ENCODE results near the gene CPSF4L. TPM values are rescaled to one million over a fixed set of nuclear protein-coding genes. Genes with fewer than 3 reads are reported as not detected.

The CPSF4L gene
- total RNA-seq, 1 donor from 2014 or later: not detected

DNA sequence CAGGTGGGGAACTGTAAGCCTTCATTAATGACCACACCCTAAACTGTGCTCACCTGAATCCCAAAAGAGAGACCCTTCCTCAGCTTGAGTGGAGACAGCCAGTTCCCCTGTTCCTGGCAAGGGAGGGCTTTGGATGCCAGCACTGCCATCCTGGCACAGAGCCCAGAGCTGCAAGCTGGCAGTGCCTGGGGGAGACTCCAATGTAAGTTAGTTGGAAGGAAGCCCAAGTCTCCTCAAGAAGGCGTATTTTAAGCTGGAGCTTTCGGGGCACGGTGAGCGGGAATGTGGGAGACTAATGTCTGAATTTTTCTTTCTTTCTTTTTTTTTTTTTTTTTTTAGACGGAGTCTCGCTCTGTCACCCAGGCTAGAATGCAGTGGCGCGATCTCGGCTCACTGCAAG lies 45.5 kb upstream of the CPSF4L start:
- H3K4me1 Mint-ChIP-seq (ENCODE audit: unreplicated experiment): peaks cover 34% of the 10 kb centered on the region
- TF ChIP-seq, protein P1, sequence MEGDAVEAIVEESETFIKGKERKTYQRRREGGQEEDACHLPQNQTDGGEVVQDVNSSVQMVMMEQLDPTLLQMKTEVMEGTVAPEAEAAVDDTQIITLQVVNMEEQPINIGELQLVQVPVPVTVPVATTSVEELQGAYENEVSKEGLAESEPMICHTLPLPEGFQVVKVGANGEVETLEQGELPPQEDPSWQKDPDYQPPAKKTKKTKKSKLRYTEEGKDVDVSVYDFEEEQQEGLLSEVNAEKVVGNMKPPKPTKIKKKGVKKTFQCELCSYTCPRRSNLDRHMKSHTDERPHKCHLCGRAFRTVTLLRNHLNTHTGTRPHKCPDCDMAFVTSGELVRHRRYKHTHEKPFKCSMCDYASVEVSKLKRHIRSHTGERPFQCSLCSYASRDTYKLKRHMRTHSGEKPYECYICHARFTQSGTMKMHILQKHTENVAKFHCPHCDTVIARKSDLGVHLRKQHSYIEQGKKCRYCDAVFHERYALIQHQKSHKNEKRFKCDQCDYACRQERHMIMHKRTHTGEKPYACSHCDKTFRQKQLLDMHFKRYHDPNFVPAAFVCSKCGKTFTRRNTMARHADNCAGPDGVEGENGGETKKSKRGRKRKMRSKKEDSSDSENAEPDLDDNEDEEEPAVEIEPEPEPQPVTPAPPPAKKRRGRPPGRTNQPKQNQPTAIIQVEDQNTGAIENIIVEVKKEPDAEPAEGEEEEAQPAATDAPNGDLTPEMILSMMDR (IDR thresholded peaks at IDR 0.05; ENCODE audit: unreplicated experiment): no peak
- no peaks in the 10 kb centered on the region for H3K9me3 Mint-ChIP-seq (ENCODE audit: unreplicated experiment)
- no peak overlapping the region for H3K4me3 Mint-ChIP-seq (ENCODE audit: unreplicated experiment)
- no peaks in the 10 kb centered on the region for H3K36me3 Mint-ChIP-seq (ENCODE audit: low read depth, unreplicated experiment)
- H3K27ac Mint-ChIP-seq (ENCODE audit: unreplicated experiment): no peak overlapping the region
- H3K27me3 Mint-ChIP-seq (ENCODE audit: unreplicated experiment): peaks cover 9% of the 10 kb centered on the region
- DNase-seq (ENCODE audit: low spot score): no peak

- H3K4me1 Mint-ChIP-seq (ENCODE audit: unreplicated experiment): peaks cover 34% of the 10 kb centered on the region
- H3K9me3 Mint-ChIP-seq (ENCODE audit: unreplicated experiment): no peaks in the 10 kb centered on the region
- no peaks in the 10 kb centered on the region for H3K36me3 Mint-ChIP-seq (ENCODE audit: low read depth, unreplicated experiment)
- TF ChIP-seq, protein P1 (IDR thresholded peaks at IDR 0.05; ENCODE audit: unreplicated experiment): no peak
- no peak overlapping the region for H3K4me3 Mint-ChIP-seq (ENCODE audit: unreplicated experiment)
- H3K27ac Mint-ChIP-seq (ENCODE audit: unreplicated experiment): no peak overlapping the region
- peaks cover 9% of the 10 kb centered on the region for H3K27me3 Mint-ChIP-seq (ENCODE audit: unreplicated experiment)
- no peak for DNase-seq (ENCODE audit: low spot score)
Observed at GRCh38 chr17:73305845-73306836, 44.5 kb upstream of the CPSF4L start.

- H3K27ac Mint-ChIP-seq (ENCODE audit: unreplicated experiment): peak overlapping the region; percentile 91
- peak; percentile 47 for DNase-seq (ENCODE audit: low spot score)
- peaks cover 31% of the 10 kb centered on the region for H3K4me1 Mint-ChIP-seq (ENCODE audit: unreplicated experiment)
- no peaks in the 10 kb centered on the region for H3K36me3 Mint-ChIP-seq (ENCODE audit: low read depth, unreplicated experiment)
- peaks cover 5% of the 10 kb centered on the region for H3K27me3 Mint-ChIP-seq (ENCODE audit: unreplicated experiment)
- no peaks in the 10 kb centered on the region for H3K9me3 Mint-ChIP-seq (ENCODE audit: unreplicated experiment)
- TF ChIP-seq, protein P1 (IDR thresholded peaks at IDR 0.05; ENCODE audit: unreplicated experiment): no peak
- H3K4me3 Mint-ChIP-seq (ENCODE audit: unreplicated experiment): no peak overlapping the region
Observed at GRCh38 chr17:73304971-73305812, 43.5 kb upstream of the CPSF4L start.

- H3K27ac Mint-ChIP-seq (ENCODE audit: unreplicated experiment): peak overlapping the region; percentile 91
Observed at GRCh38 chr17:73304438-73304837, 42.8 kb upstream of the CPSF4L start.

More at GRCh38 chr17:73304438-73304837, 42.8 kb upstream of the CPSF4L start:
- TF ChIP-seq, protein P1 (IDR thresholded peaks at IDR 0.05; ENCODE audit: unreplicated experiment): no peak
- no peak for DNase-seq (ENCODE audit: low spot score)
- peaks cover 2% of the 10 kb centered on the region for H3K27me3 Mint-ChIP-seq (ENCODE audit: unreplicated experiment)
- no peaks in the 10 kb centered on the region for H3K9me3 Mint-ChIP-seq (ENCODE audit: unreplicated experiment)
- no peak overlapping the region for H3K4me3 Mint-ChIP-seq (ENCODE audit: unreplicated experiment)
- H3K4me1 Mint-ChIP-seq (ENCODE audit: unreplicated experiment): peaks cover 26% of the 10 kb centered on the region
- H3K36me3 Mint-ChIP-seq (ENCODE audit: low read depth, unreplicated experiment): no peaks in the 10 kb centered on the region

Data from endothelial cell (in vitro differentiated cells).